GM12878 (cell line): Measurements from ENCODE around the gene KCTD6. TPM values are rescaled to one million over a fixed set of nuclear protein-coding genes. Genes with fewer than 3 reads are reported as not detected.

Experiments used
- ATAC-seq: fragments of 200-7000 bp; cut with Tn5 transposase; 3 replicates; pipeline ENCODE4 v1.9.1; 2020; ENCODE audit warnings: mild to moderate bottlenecking, moderate library complexity
- BruUV-seq: library from RNA; stranded (reverse); fragments of 400-500 nt; replicated peaks from 2 replicates; lab custom pipeline; 2021; lab: Mats Ljungman, UMichigan
- CTCF ChIA-PET: fragments of 300-600 bp; sonication (Branson Sonifier 250); formaldehyde crosslinking; extraction: SDS; loops from one replicate; lab custom pipeline; 2021; ENCODE audit warnings: inconsistent platforms; lab: Yijun Ruan, JAX
- POLR2A ChIA-PET: fragments of 350-600 bp; formaldehyde crosslinking; extraction: SDS; loops from one replicate; lab custom pipeline; 2021; ENCODE audit warnings: inconsistent platforms; lab: Charles Lee
- RAD21 ChIA-PET: fragments of 300-600 bp; sonication (Branson Sonifier 250); formaldehyde crosslinking; loops from one replicate; lab custom pipeline; 2023; ENCODE audit warnings: antibody characterized with exemption; ENCODE audit not compliant: unreplicated experiment; lab: Charles Lee
- SMC1A ChIA-PET: fragments of 300-600 bp; sonication (Branson Sonifier 250); formaldehyde crosslinking; loops from one replicate; lab custom pipeline; 2023; ENCODE audit not compliant: unreplicated experiment, uncharacterized antibody; lab: Charles Lee
- DNase-seq: peaks from one replicate; pipeline ENCODE4 v3.0.0-alpha.2; 2011; ENCODE audit warnings: low read depth, low spot score
- FAIRE-seq: peaks from 3 replicates; lab custom pipeline; 2011; peaks lifted over from hg19 to GRCh38; lab: Jason Lieb, UNC
- H2AFZ ChIP-seq: 2 replicates; pipeline ENCODE4 v1.6.0; 2011; ENCODE audit warnings: low read depth, low read length, control low read depth; ENCODE audit not compliant: control insufficient read depth
- H3K27ac ChIP-seq: 2 replicates; pipeline ENCODE4 v1.5.1; 2011; ENCODE audit warnings: control low read depth; ENCODE audit not compliant: control insufficient read depth, insufficient read depth
- H3K27me3 ChIP-seq, 2 experiments: replicated peaks in 1 of 2; 2 replicates each; pipeline versions ENCODE4 v1.6.0 to v1.6.1; 2011; ENCODE audit warnings: low read length in 1 of 2; ENCODE audit not compliant: control insufficient read depth in 2 of 2, insufficient read depth in 2 of 2
- H3K36me3 ChIP-seq, 2 experiments: 2 replicates each; pipeline ENCODE4 v1.5.1; 2011; ENCODE audit warnings: low read length in 1 of 2; ENCODE audit not compliant: control insufficient read depth in 2 of 2, insufficient read depth in 2 of 2
- H3K4me1 ChIP-seq: 2 replicates; pipeline ENCODE4 v1.6.1; 2011; ENCODE audit warnings: mild to moderate bottlenecking, low read length, moderate library complexity, mixed read lengths; ENCODE audit not compliant: control insufficient read depth, insufficient read depth
- H3K4me2 ChIP-seq: 2 replicates; pipeline ENCODE4 v1.6.0; 2011; ENCODE audit warnings: control low read depth; ENCODE audit not compliant: control insufficient read depth, insufficient read depth
- H3K4me3 ChIP-seq: fragments of 200-600 bp; sonication (generic); 2 replicates; pipeline ENCODE4 v1.5.1; 2016
- H3K79me2 ChIP-seq: 2 replicates; pipeline ENCODE4 v1.6.0; 2011; ENCODE audit warnings: low read length; ENCODE audit not compliant: control insufficient read depth, insufficient read depth
- H3K9ac ChIP-seq: 2 replicates; pipeline ENCODE4 v1.8.0; 2011; ENCODE audit warnings: low read length, control low read depth, mixed read lengths; ENCODE audit not compliant: control insufficient read depth, insufficient read depth
- H3K9me3 ChIP-seq: replicated peaks from 3 replicates; pipeline ENCODE4 v1.5.1; 2011; ENCODE audit warnings: mild to moderate bottlenecking, low read length; ENCODE audit not compliant: control insufficient read depth, insufficient read depth
- H4K20me1 ChIP-seq: 2 replicates; pipeline ENCODE4 v1.6.0; 2011; ENCODE audit not compliant: control insufficient read depth, insufficient read depth
- FOXK2 ChIP-seq: fragments of 450-650 bp; IDR thresholded peaks from 2 replicates; pipeline ENCODE4 v1.6.1; 2017; ENCODE audit warnings: mild to moderate bottlenecking, moderate library complexity
- GABPA ChIP-seq: IDR thresholded peaks from 2 replicates; pipeline ENCODE4 v1.6.1; 2014; ENCODE audit warnings: antibody characterized with exemption, low read depth, mild to moderate bottlenecking, inconsistent platforms
- HDAC6 ChIP-seq: fragments of 200-600 bp; sonication (generic); IDR thresholded peaks from one replicate; pipeline ENCODE4 v1.8.0; 2017; ENCODE audit warnings: antibody characterized with exemption; ENCODE audit not compliant: unreplicated experiment
- MEF2A ChIP-seq: IDR thresholded peaks from 2 replicates; pipeline ENCODE4 v1.6.1; 2011; ENCODE audit warnings: low read depth, mild to moderate bottlenecking, low read length, moderate library complexity; ENCODE audit not compliant: insufficient read depth
- MEF2B ChIP-seq: fragments of 450-650 bp; IDR thresholded peaks from 2 replicates; pipeline ENCODE4 v1.6.1; 2018; ENCODE audit warnings: mild to moderate bottlenecking, moderate library complexity; ENCODE audit not compliant: partially characterized antibody, poor library complexity, severe bottlenecking
- MTA2 ChIP-seq: fragments of 450-650 bp; IDR thresholded peaks from 2 replicates; pipeline ENCODE4 v1.6.1; 2016; ENCODE audit warnings: low read depth, mild to moderate bottlenecking, moderate library complexity
- PAX5 ChIP-seq: IDR thresholded peaks from 2 replicates; pipeline ENCODE4 v1.6.1; 2011; ENCODE audit warnings: low read depth, low read length, borderline replicate concordance
- POLR2AphosphoS2 ChIP-seq: IDR thresholded peaks from 2 replicates; pipeline ENCODE4 v1.6.1; 2011; ENCODE audit warnings: low read depth, mild to moderate bottlenecking, low read length, improper control_type of control experiment, moderate library complexity
- POLR2AphosphoS5 ChIP-seq: IDR thresholded peaks from 2 replicates; pipeline ENCODE4 v1.6.1; 2011; ENCODE audit warnings: mild to moderate bottlenecking, low read length, inconsistent platforms
- RCOR1 ChIP-seq: conservative IDR thresholded peaks from 2 replicates; pipeline ENCODE4 v1.6.1; 2012; ENCODE audit warnings: low read depth, low read length, improper control_type of control experiment
- SRF ChIP-seq, 2 experiments: IDR thresholded peaks; 2 replicates each; pipeline ENCODE4 v1.6.1; 2011; ENCODE audit warnings: low read depth in 2 of 2, low read length in 2 of 2, mild to moderate bottlenecking in 1 of 2, moderate library complexity in 1 of 2
- TCF3 ChIP-seq: IDR thresholded peaks from 2 replicates; pipeline ENCODE4 v1.6.1; 2012; ENCODE audit warnings: low read depth, mild to moderate bottlenecking, low read length, borderline replicate concordance; ENCODE audit not compliant: insufficient read depth
- ZNF24 ChIP-seq: fragments of 450-650 bp; IDR thresholded peaks from 2 replicates; pipeline ENCODE4 v1.6.1; 2017; ENCODE audit warnings: antibody characterized with exemption, mild to moderate bottlenecking
- ZNF687 ChIP-seq: fragments of 450-650 bp; IDR thresholded peaks from 2 replicates; pipeline ENCODE4 v1.6.1; 2017; ENCODE audit warnings: mild to moderate bottlenecking, moderate library complexity
- WGBS: methylation state at CpG from one replicate; pipeline ENCODE4 v1.1.6; 2016; ENCODE audit warnings: low lambda C conversion rate; ENCODE audit not compliant: insufficient replicate concordance, insufficient coverage; ENCODE audit errors: missing lambda C conversion rate; 5-methylcytosine and 5-hydroxymethylcytosine counted together
- in situ Hi-C: fragments of 300-500 bp; cut with MboI; formaldehyde crosslinking; loops from 9 replicates; pipeline ENCODE4 v1.14.3; 2018; ENCODE audit warnings: mixed read lengths
- intact Hi-C: fragments of 100-400 bp; cut with micrococcal nuclease; formaldehyde crosslinking; loops from one replicate; pipeline ENCODE4 v1.14.2; 2022; ENCODE audit not compliant: unreplicated experiment
- polyA plus RNA-seq, 11 experiments: library from polyadenylated mRNA; depleted of rRNA in 4 of 11; unstranded in 6 of 11; stranded (reverse) in 5 of 11; fragments of >200 nt; fragmentation: Nextera tagmentation in 4 of 11; fragmentation: Illumina TruSeq in 1 of 11; extraction: Ambion mirVana in 4 of 11; extraction: Trizol in 1 of 11; gene quantifications; 1 replicate in 1 of 11; 2 replicates in 10 of 11; pipeline versions ENCODE4 v1.2.1 to v1.2.3, GENCODE V29; 2011 to 2016; ENCODE audit warnings: inconsistent platforms in 2 of 11, missing spikeins in 2 of 11, low read depth in 1 of 11
- total RNA-seq, 4 experiments: library from RNA; depleted of rRNA in 3 of 4; stranded (reverse); fragments of >200 nt in 3 of 4; fragmentation: Illumina TruSeq in 1 of 4; extraction: Trizol in 1 of 4; gene quantifications; 2 replicates each; pipeline versions ENCODE4 v1.2.1 to v1.2.3, GENCODE V29; 2013 to 2021

Gene KCTD6
- total and polyA plus RNA-seq, 10 of the 15 experiments (the other 5 are each of a cell fraction or from before 2014, with no cell fraction given): 5.2 to 10.7 (median 8.7) TPM

- Histone ChIP-seq H3K79me2 (no peaks in the 10 kb centered on the region), H3K4me2 (no peak overlapping the region), H3K4me3 (no peak overlapping the region), H3K9ac (no peak overlapping the region), H3K4me1 (no peaks in the 10 kb centered on the region), H4K20me1 (no peaks in the 10 kb centered on the region), H2AFZ (no peak overlapping the region), H3K9me3 (no peaks in the 10 kb centered on the region), H3K27ac (no peak overlapping the region), H3K36me3 (no peaks in the 10 kb centered on the region; a peak in 1 of 4 replicates), H3K27me3 (no peaks in the 10 kb centered on the region)
- ChIA-PET CTCF (interaction anchor here (1.7 to 2.5 kb wide), 2 partner anchors 10 to 31 kb away, joined by 3 to 12 read pairs; partner anchors contain the start of gene KCTD6), POLR2A (no interaction called here), RAD21 (no interaction called here), SMC1A (interaction anchor here (0.9 kb wide), 1 partner anchor 55 kb away, joined by 3 read pairs; no protein-coding TSS in a partner anchor)
- intact Hi-C loops (no loop called here), in situ Hi-C loops (no loop called here)
- WGBS: 44% methylated on average over 1 of the region's 1 CpG
- FAIRE-seq: no peak
- no peak for ATAC-seq
- DNase-seq: no peak
- no peak for TF ChIP-seq POLR2AphosphoS5
- TF ChIP-seq MEF2A: peak; percentile 29; the same call in 1 of the 2 replicates
- no peak for TF ChIP-seq GABPA
- no TSS peak for BruUV-seq
Measured at GRCh38 chr3:58502872-58503271, 11.0 kb downstream of the KCTD6 start.

- no peak for ATAC-seq
- 38% methylated on average over 2 of the region's 2 CpGs for WGBS
- no peak for TF ChIP-seq SRF (IDR thresholded peaks at IDR 0.05; ENCODE audit: low read depth in 2 of 2, low read length in 2 of 2)
- TF ChIP-seq ZNF24: no peak
- TF ChIP-seq ZNF687: no peak
- TF ChIP-seq MEF2B: no peak
- no peak for TF ChIP-seq TCF3
- TF ChIP-seq RCOR1: no peak
- TF ChIP-seq FOXK2: no peak
- TF ChIP-seq HDAC6: no peak
- TF ChIP-seq PAX5: no peak
- TF ChIP-seq POLR2AphosphoS2: no peak
- TF ChIP-seq MTA2: no peak
Measured at GRCh38 chr3:58507356-58508078, 15.6 kb downstream of the KCTD6 start.

More at GRCh38 chr3:58507356-58508078, 15.6 kb downstream of the KCTD6 start:
- H3K27me3 ChIP-seq: no peaks in the 10 kb centered on the region
- no peaks in the 10 kb centered on the region for H3K9me3 ChIP-seq
- H3K9ac ChIP-seq: no peak overlapping the region
- ChIA-PET POLR2A (no interaction called here), CTCF (interaction anchor here (0.9 kb wide), 1 partner anchor 15 kb away, joined by 3 read pairs; no protein-coding TSS in a partner anchor), SMC1A (no interaction called here), RAD21 (no interaction called here)
- intact Hi-C loops (no loop called here), in situ Hi-C loops (no loop called here)
- DNase-seq: no peak
- no peak for FAIRE-seq
- no peak overlapping the region for H3K4me2 ChIP-seq
- BruUV-seq: no TSS peak
- no peaks in the 10 kb centered on the region for H3K4me1 ChIP-seq
- no peaks in the 10 kb centered on the region for H4K20me1 ChIP-seq
- no peak overlapping the region for H3K27ac ChIP-seq
- no peaks in the 10 kb centered on the region for H3K79me2 ChIP-seq
- no peak overlapping the region for H2AFZ ChIP-seq
- H3K4me3 ChIP-seq: no peak overlapping the region
- H3K36me3 ChIP-seq: no peaks in the 10 kb centered on the region
